GM23338 (cell line): Measurements from ENCODE around the gene DNAAF5.

ENCODE experiments used
- CREB1 ChIP-seq: fragments of 250-450 bp; sonication (Bioruptor Pico); IDR thresholded peaks from 2 replicates; pipeline ENCODE4 v1.5.0; 2020; ENCODE audit warnings: low read depth, mild to moderate bottlenecking, moderate library complexity
- EZH2 ChIP-seq: fragments of 200-600 bp; sonication (generic); IDR thresholded peaks from one replicate; pipeline ENCODE4 v1.8.0; 2017; ENCODE audit warnings: antibody characterized with exemption, mild to moderate bottlenecking, low read depth; ENCODE audit not compliant: unreplicated experiment
- EZH2phosphoT487 ChIP-seq: fragments of 200-600 bp; sonication (generic); IDR thresholded peaks from one replicate; pipeline ENCODE4 v1.8.1; 2018; ENCODE audit warnings: antibody characterized with exemption; ENCODE audit not compliant: unreplicated experiment
- JUNB ChIP-seq: IDR thresholded peaks from one replicate; pipeline ENCODE4 v1.6.1; 2016; ENCODE audit warnings: antibody characterized with exemption; ENCODE audit not compliant: unreplicated experiment
- POLR2AphosphoS5 ChIP-seq: IDR thresholded peaks from 2 replicates; pipeline ENCODE4 v1.6.1; 2016; ENCODE audit warnings: antibody characterized with exemption, low read depth
- REST ChIP-seq: IDR thresholded peaks from one replicate; pipeline ENCODE4 v1.6.1; 2018; ENCODE audit warnings: antibody characterized with exemption; ENCODE audit not compliant: unreplicated experiment
- ZNF114 ChIP-seq: fragments of 250-450 bp; sonication (Bioruptor Pico); IDR thresholded peaks from 2 replicates; pipeline ENCODE4 v1.5.0; 2020; ENCODE audit warnings: mild to moderate bottlenecking, moderate library complexity
- ZNF331 ChIP-seq: fragments of 250-450 bp; sonication (Bioruptor Pico); IDR thresholded peaks from 2 replicates; pipeline ENCODE4 v1.5.0; 2020; ENCODE audit warnings: low read depth, mild to moderate bottlenecking, moderate library complexity
- TF ChIP-seq, protein P1 (sequence below), 2 experiments: fragments of 200-600 bp in 1 of 2; sonication (generic) in 1 of 2; conservative IDR thresholded peaks; 2 replicates each; pipeline versions ENCODE4 v1.5.1 to v1.6.1; 2016 to 2017; ENCODE audit warnings: antibody characterized with exemption in 2 of 2, low read depth in 2 of 2, mild to moderate bottlenecking in 2 of 2, moderate library complexity in 1 of 2

- TF ChIP-seq, protein P1, sequence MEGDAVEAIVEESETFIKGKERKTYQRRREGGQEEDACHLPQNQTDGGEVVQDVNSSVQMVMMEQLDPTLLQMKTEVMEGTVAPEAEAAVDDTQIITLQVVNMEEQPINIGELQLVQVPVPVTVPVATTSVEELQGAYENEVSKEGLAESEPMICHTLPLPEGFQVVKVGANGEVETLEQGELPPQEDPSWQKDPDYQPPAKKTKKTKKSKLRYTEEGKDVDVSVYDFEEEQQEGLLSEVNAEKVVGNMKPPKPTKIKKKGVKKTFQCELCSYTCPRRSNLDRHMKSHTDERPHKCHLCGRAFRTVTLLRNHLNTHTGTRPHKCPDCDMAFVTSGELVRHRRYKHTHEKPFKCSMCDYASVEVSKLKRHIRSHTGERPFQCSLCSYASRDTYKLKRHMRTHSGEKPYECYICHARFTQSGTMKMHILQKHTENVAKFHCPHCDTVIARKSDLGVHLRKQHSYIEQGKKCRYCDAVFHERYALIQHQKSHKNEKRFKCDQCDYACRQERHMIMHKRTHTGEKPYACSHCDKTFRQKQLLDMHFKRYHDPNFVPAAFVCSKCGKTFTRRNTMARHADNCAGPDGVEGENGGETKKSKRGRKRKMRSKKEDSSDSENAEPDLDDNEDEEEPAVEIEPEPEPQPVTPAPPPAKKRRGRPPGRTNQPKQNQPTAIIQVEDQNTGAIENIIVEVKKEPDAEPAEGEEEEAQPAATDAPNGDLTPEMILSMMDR (conservative IDR thresholded peaks at IDR 0.05; ENCODE audit: low read depth in 2 of 2), result no peak
- TF ChIP-seq EZH2 (no peak), ZNF331 (CRISPR knock-in tag) (no peak), CREB1 (CRISPR knock-in tag) (no peak), POLR2AphosphoS5 (no peak), EZH2phosphoT487 (no peak), REST (no peak), JUNB (no peak), ZNF114 (no peak)
These were observed 20.7 kb downstream of the DNAAF5 start for GRCh38 chr7:747186-747585.
